Esophagus muscularis mucosa (tissue), 4 donors: ENCODE results near the gene KIF3B.
"Not testable (repeated sequence)": the region's sequence is repeated elsewhere in the genome, so short reads cannot be mapped to it uniquely, and the experiment has no call there.

Experiments used
- CTCF ChIP-seq, 3 experiments: fragments of 200-600 bp in 2 of 3; fragments of 450-650 bp in 1 of 3; sonication (generic) in 2 of 3; IDR thresholded peaks; one replicate each; pipeline ENCODE4 v1.5.1; 2017 to 2019; ENCODE audit warnings: antibody characterized with exemption in 3 of 3, mild to moderate bottlenecking in 2 of 3, moderate library complexity in 1 of 3
- EP300 ChIP-seq: sonication (generic); formaldehyde crosslinking; IDR thresholded peaks from one replicate; pipeline ENCODE4 v1.6.1; 2017; ENCODE audit warnings: antibody characterized with exemption
- POLR2A ChIP-seq: fragments of 450-650 bp; IDR thresholded peaks from one replicate; pipeline ENCODE4 v1.6.1; 2017; ENCODE audit warnings: antibody characterized with exemption, moderate library complexity, mild to moderate bottlenecking, low read depth
- POLR2AphosphoS5 ChIP-seq, 2 donors: sonication (generic); formaldehyde crosslinking; IDR thresholded peaks; one replicate each; pipeline ENCODE4 v1.6.1; 2017; ENCODE audit warnings: antibody characterized with exemption in 2 of 2

DNA sequence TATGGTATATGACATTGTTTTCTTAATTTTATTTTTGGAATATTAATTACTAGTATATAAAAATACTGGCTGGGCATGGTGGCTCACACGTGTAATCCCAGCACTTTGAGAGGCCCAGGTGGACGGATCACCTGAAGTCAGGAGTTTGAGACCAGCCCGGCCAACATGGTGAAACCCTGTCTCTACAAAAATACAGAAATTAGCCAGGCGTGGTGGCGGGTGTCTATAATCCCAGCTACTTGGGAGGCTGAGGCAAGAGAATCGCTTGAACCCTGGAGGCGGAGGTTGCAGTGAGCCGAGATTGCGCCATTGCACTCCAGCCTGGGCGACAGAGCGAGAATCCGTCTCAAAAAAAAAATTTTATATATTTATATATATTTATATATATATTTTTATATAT lies 44.8 kb downstream of the KIF3B start:
- TF ChIP-seq CTCF (IDR thresholded peaks at IDR 0.05); EP300; POLR2A; POLR2AphosphoS5 (IDR thresholded peaks at IDR 0.05): not testable (repeated sequence)
